Ishikawa (cell line): ENCODE measurements around the gene A3GALT2.

Experiments
- CEBPB ChIP-seq: IDR thresholded peaks from 2 replicates; pipeline ENCODE4 v1.6.1; 2012
- CREB1 ChIP-seq: IDR thresholded peaks from 2 replicates; pipeline ENCODE4 v1.6.1; 2012; ENCODE audit warnings: low read depth
- EGR1 ChIP-seq: IDR thresholded peaks from 2 replicates; pipeline ENCODE4 v1.6.1; 2012
- EP300 ChIP-seq: IDR thresholded peaks from 2 replicates; pipeline ENCODE4 v1.6.1; 2012; ENCODE audit warnings: borderline replicate concordance
- FOXM1 ChIP-seq: IDR thresholded peaks from 2 replicates; pipeline ENCODE4 v1.6.1; 2012; ENCODE audit warnings: low read depth, borderline replicate concordance
- MAX ChIP-seq: IDR thresholded peaks from 2 replicates; pipeline ENCODE4 v1.6.1; 2012
- NFIC ChIP-seq: IDR thresholded peaks from 2 replicates; pipeline ENCODE4 v1.6.1; 2012
- RAD21 ChIP-seq: IDR thresholded peaks from 2 replicates; pipeline ENCODE4 v1.6.1; 2012; ENCODE audit warnings: low read depth
- REST ChIP-seq: IDR thresholded peaks from 2 replicates; pipeline ENCODE4 v1.6.1; 2012; ENCODE audit warnings: low read depth, mild to moderate bottlenecking
- TAF1 ChIP-seq: IDR thresholded peaks from 2 replicates; pipeline ENCODE4 v1.6.1; 2012; ENCODE audit warnings: low read depth, mild to moderate bottlenecking
- TCF12 ChIP-seq: IDR thresholded peaks from 2 replicates; pipeline ENCODE4 v1.6.1; 2012; ENCODE audit warnings: low read depth
- TEAD4 ChIP-seq: IDR thresholded peaks from 2 replicates; pipeline ENCODE4 v1.6.1; 2012
- USF1 ChIP-seq: IDR thresholded peaks from 2 replicates; pipeline ENCODE4 v1.6.1; 2012
- YY1 ChIP-seq: IDR thresholded peaks from 2 replicates; pipeline ENCODE4 v1.6.1; 2012; ENCODE audit warnings: low read depth
- ZBTB7A ChIP-seq: IDR thresholded peaks from 2 replicates; pipeline ENCODE4 v1.6.1; 2012; ENCODE audit warnings: low read depth

The A3GALT2 gene

GRCh38 chr1:33310702-33311101 lies 10.2 kb downstream of the A3GALT2 start:
- no peak for TF ChIP-seq CREB1
- no peak for TF ChIP-seq USF1
- no peak for TF ChIP-seq TCF12
- TF ChIP-seq CEBPB = no peak
- TF ChIP-seq YY1 = no peak
- TF ChIP-seq REST = no peak
- TF ChIP-seq RAD21 = no peak
- TF ChIP-seq MAX = no peak
- TF ChIP-seq FOXM1 = no peak
- TF ChIP-seq TEAD4 = no peak
- no peak for TF ChIP-seq TAF1
- TF ChIP-seq NFIC = no peak

GRCh38 chr1:33307494-33307864 lies 13.4 kb downstream of the A3GALT2 start:
- no peak for TF ChIP-seq YY1
- TF ChIP-seq MAX = no peak
- no peak for TF ChIP-seq REST
- no peak for TF ChIP-seq TEAD4
- TF ChIP-seq FOXM1 = no peak
- no peak for TF ChIP-seq TCF12
- no peak for TF ChIP-seq ZBTB7A
- TF ChIP-seq USF1 = no peak
- no peak for TF ChIP-seq EP300
- TF ChIP-seq TAF1 = no peak
- TF ChIP-seq RAD21 = no peak
- no peak for TF ChIP-seq NFIC
- no peak for TF ChIP-seq CEBPB
- TF ChIP-seq CREB1 = no peak
- no peak for TF ChIP-seq EGR1

GRCh38 chr1:33306653-33307493 lies 14.0 kb downstream of the A3GALT2 start:
- TF ChIP-seq TAF1 (no peak), TCF12 (no peak), TEAD4 (no peak), EP300 (no peak)

- TF ChIP-seq TEAD4 (no peak), CEBPB (no peak), YY1 (no peak), NFIC (no peak)
These were observed 14.9 kb downstream of the A3GALT2 start for GRCh38 chr1:33305816-33306652.

GRCh38 chr1:33305016-33305415 lies 15.9 kb downstream of the A3GALT2 start:
- no peak for TF ChIP-seq EGR1
- TF ChIP-seq FOXM1 = no peak
- no peak for TF ChIP-seq NFIC
- TF ChIP-seq TEAD4 = no peak
- no peak for TF ChIP-seq EP300
- TF ChIP-seq MAX = no peak
- no peak for TF ChIP-seq TAF1
- TF ChIP-seq REST = no peak
- TF ChIP-seq RAD21 = no peak
- TF ChIP-seq YY1 = no peak
- no peak for TF ChIP-seq CREB1
- no peak for TF ChIP-seq USF1
- TF ChIP-seq TCF12 = no peak
- no peak for TF ChIP-seq ZBTB7A
- TF ChIP-seq CEBPB = no peak
